Measurements from ENCODE around the gene FOXO3.

- TF ChIP-seq, protein P1, sequence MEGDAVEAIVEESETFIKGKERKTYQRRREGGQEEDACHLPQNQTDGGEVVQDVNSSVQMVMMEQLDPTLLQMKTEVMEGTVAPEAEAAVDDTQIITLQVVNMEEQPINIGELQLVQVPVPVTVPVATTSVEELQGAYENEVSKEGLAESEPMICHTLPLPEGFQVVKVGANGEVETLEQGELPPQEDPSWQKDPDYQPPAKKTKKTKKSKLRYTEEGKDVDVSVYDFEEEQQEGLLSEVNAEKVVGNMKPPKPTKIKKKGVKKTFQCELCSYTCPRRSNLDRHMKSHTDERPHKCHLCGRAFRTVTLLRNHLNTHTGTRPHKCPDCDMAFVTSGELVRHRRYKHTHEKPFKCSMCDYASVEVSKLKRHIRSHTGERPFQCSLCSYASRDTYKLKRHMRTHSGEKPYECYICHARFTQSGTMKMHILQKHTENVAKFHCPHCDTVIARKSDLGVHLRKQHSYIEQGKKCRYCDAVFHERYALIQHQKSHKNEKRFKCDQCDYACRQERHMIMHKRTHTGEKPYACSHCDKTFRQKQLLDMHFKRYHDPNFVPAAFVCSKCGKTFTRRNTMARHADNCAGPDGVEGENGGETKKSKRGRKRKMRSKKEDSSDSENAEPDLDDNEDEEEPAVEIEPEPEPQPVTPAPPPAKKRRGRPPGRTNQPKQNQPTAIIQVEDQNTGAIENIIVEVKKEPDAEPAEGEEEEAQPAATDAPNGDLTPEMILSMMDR (IDR thresholded peaks at IDR 0.05) = no peak
- TF ChIP-seq EZH2 (IDR thresholded peaks at IDR 0.05) = no peak
- TF ChIP-seq EZH2phosphoT487 (IDR thresholded peaks at IDR 0.05) = no peak
These were observed 141.6 kb downstream of the FOXO3 start for GRCh38 chr6:108702106-108702851.

Measured in neural progenitor cell (in vitro differentiated cells).